Keratinocyte (primary cell): ENCODE data around the gene EXOC4. TPM values are rescaled to one million over a fixed set of nuclear protein-coding genes. Genes with fewer than 3 reads are reported as not detected.
A peak's percentile ranks its signal among the peaks of the same experiment; 100 is the strongest.

Source experiments
- DNase-seq: peaks from one replicate; pipeline ENCODE4 v3.0.0-alpha.2; 2011; ENCODE audit warnings: low read depth, missing footprints, low spot score
- FAIRE-seq: peaks from 2 replicates; lab custom pipeline; 2011; peaks lifted over from hg19 to GRCh38; lab: Jason Lieb, UNC
- H2AFZ ChIP-seq: 2 replicates; pipeline ENCODE4 v1.6.0; 2012; ENCODE audit warnings: low read length, control low read depth, inconsistent platforms; ENCODE audit not compliant: control insufficient read depth
- H3K27ac ChIP-seq: 2 replicates; pipeline ENCODE4 v1.5.1; 2011; ENCODE audit warnings: low read length; ENCODE audit not compliant: control insufficient read depth, insufficient read depth
- H3K27me3 ChIP-seq: 3 replicates; pipeline ENCODE4 v1.6.0; 2011; ENCODE audit warnings: low read length; ENCODE audit not compliant: control insufficient read depth, insufficient read depth; ENCODE audit errors: extremely low read depth
- H3K36me3 ChIP-seq, 2 experiments: 2 replicates in 1 of 2; 3 replicates in 1 of 2; pipeline ENCODE4 v1.5.1; 2011; ENCODE audit warnings: low read length in 2 of 2, mild to moderate bottlenecking in 1 of 2; ENCODE audit not compliant: control insufficient read depth in 2 of 2, insufficient read depth in 2 of 2; ENCODE audit errors: extremely low read depth in 1 of 2
- H3K4me1 ChIP-seq: 3 replicates; pipeline ENCODE4 v1.5.1; 2011; ENCODE audit warnings: low read length; ENCODE audit not compliant: control insufficient read depth, insufficient read depth; ENCODE audit errors: extremely low read depth
- H3K4me2 ChIP-seq: 3 replicates; pipeline ENCODE4 v1.6.0; 2011; ENCODE audit warnings: low read depth, low read length; ENCODE audit not compliant: control insufficient read depth, insufficient read depth; ENCODE audit errors: extremely low read depth
- H3K4me3 ChIP-seq, 3 experiments: fragments of 200-600 bp in 1 of 3; sonication (generic) in 1 of 3; 2 replicates in 2 of 3; 3 replicates in 1 of 3; pipeline ENCODE4 v1.5.1; 2011 to 2016; ENCODE audit warnings: low read length in 3 of 3, mild to moderate bottlenecking in 3 of 3, control low read depth in 2 of 3, inconsistent platforms in 1 of 3, low read depth in 1 of 3, mixed read lengths in 1 of 3, mixed run types in 1 of 3, moderate library complexity in 1 of 3; ENCODE audit not compliant: control insufficient read depth in 2 of 3, insufficient read depth in 2 of 3; ENCODE audit errors: extremely low read depth in 1 of 3
- H3K79me2 ChIP-seq: 2 replicates; pipeline ENCODE4 v1.6.0; 2012; ENCODE audit warnings: low read length; ENCODE audit not compliant: control insufficient read depth, insufficient read depth
- H3K9ac ChIP-seq: 3 replicates; pipeline ENCODE4 v1.6.0; 2011; ENCODE audit warnings: low read length; ENCODE audit not compliant: control insufficient read depth, insufficient read depth; ENCODE audit errors: extremely low read depth
- H3K9me1 ChIP-seq: 3 replicates; pipeline ENCODE4 v1.6.0; 2011; ENCODE audit warnings: low read length; ENCODE audit not compliant: control insufficient read depth, insufficient read depth; ENCODE audit errors: extremely low read depth
- H3K9me3 ChIP-seq: 2 replicates; pipeline ENCODE4 v1.5.1; 2012; ENCODE audit warnings: low read depth, low read length; ENCODE audit not compliant: control insufficient read depth
- H4K20me1 ChIP-seq: 3 replicates; pipeline ENCODE4 v1.6.0; 2011; ENCODE audit warnings: low read length; ENCODE audit not compliant: control insufficient read depth, insufficient read depth; ENCODE audit errors: extremely low read depth
- CTCF ChIP-seq, 3 experiments: IDR thresholded peaks in 1 of 3; conservative IDR thresholded peaks in 1 of 3; optimal IDR thresholded peaks in 1 of 3; 2 replicates in 2 of 3; 3 replicates in 1 of 3; pipeline versions ENCODE3 to v1.5.1; 2011; ENCODE audit warnings: low read length in 3 of 3, mild to moderate bottlenecking in 3 of 3, moderate library complexity in 2 of 3, control low read depth in 1 of 3, inconsistent platforms in 1 of 3; ENCODE audit not compliant: insufficient read depth in 2 of 3; ENCODE audit errors: extremely low read depth in 1 of 3
- EZH2 ChIP-seq: IDR thresholded peaks from one replicate; pipeline ENCODE4 v1.6.1; 2012; ENCODE audit warnings: inconsistent platforms, mild to moderate bottlenecking, low read length, moderate library complexity
- dilution Hi-C: fragments of 300-500 bp; cut with MboI; formaldehyde crosslinking; loops from one replicate; pipeline ENCODE4 v1.7.0; 2020; ENCODE audit warnings: low sequenced_read_pairs; ENCODE audit not compliant: extremely low pct_ligation_motif_present
- polyA plus RNA-seq, 5 experiments: library from polyadenylated mRNA; depleted of rRNA in 3 of 5; stranded (reverse) in 3 of 5; stranded (forward) in 1 of 5; unstranded in 1 of 5; fragments of >200 nt; gene quantifications; 1 replicate in 1 of 5; 2 replicates in 3 of 5; 3 replicates in 1 of 5; pipeline versions ENCODE4 v1.2.1 to v1.2.3, GENCODE V29; 2011 to 2012; ENCODE audit warnings: missing spikeins in 2 of 5, low read depth in 1 of 5, low replicate concordance in 1 of 5

Gene EXOC4
- polyA plus RNA-seq, 1 donor (not counting 4 experiments of a cell fraction or from before 2014, with no cell fraction given), result 52.6 TPM

GRCh38 chr7:134030460-134030865 is 777.6 kb downstream of the EXOC4 start:
- Histone ChIP-seq H4K20me1 (no peaks in the 10 kb centered on the region), H3K4me3 (no peak overlapping the region), H2AFZ (no peak overlapping the region), H3K9ac (no peak overlapping the region), H3K27ac (no peak overlapping the region), H3K4me2 (no peak overlapping the region), H3K27me3 (no peaks in the 10 kb centered on the region), H3K9me1 (no peaks in the 10 kb centered on the region), H3K4me1 (no peaks in the 10 kb centered on the region), H3K36me3 (no peaks in the 10 kb centered on the region), H3K9me3 (no peaks in the 10 kb centered on the region), H3K79me2 (no peaks in the 10 kb centered on the region)
- DNase-seq (no peak), FAIRE-seq (no peak)
- dilution Hi-C loops, result no loop called here
- no peak for TF ChIP-seq CTCF (optimal IDR thresholded peaks at IDR 0.05 in 1 of 3, IDR thresholded peaks at IDR 0.05 in 1 of 3, conservative IDR thresholded peaks at IDR 0.05 in 1 of 3; ENCODE audit: extremely low read depth in 1 of 3, insufficient read depth in 2 of 3, low read length in 3 of 3)
- no peak for TF ChIP-seq EZH2

DNA sequence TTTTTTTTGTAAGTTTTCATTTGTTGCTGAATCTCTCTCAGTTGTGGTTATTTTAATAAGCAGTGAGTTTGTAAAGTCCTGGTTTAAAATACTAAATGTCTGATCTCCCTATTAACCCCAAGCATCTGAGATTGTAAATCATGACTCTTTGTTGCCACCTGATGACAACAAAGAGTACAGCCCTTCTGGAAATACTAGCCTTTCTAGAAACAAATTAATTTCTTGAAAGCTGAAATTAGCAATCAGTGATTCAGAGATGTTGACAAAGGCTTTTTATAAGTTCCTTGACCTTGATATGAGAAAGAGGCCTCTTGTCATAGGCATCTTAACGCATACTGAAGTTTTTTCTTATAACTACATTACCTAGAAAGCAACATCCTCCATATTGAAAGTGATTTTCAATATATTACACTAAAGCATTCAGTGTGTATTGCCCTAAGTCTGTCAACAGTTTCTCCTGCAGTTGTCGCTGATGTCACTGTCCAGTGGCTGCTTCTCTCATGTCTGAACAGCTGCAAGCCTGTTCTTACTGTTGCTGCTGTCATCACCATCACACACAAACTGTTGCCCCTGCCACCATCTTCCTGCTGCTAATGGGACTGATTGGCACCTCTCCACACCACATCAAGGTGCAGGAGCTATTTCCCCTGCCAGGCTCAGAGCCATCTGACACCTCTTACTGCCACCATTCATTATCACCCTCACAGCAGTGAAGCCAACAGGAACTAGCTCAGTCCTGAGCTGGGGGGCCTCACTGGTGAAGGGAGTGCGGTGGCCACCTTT is 779.1 kb downstream of the EXOC4 start:
- Histone ChIP-seq H3K9me3 (no peaks in the 10 kb centered on the region), H3K9ac (no peak overlapping the region), H3K4me2 (no peak overlapping the region), H3K9me1 (no peaks in the 10 kb centered on the region), H3K27me3 (no peaks in the 10 kb centered on the region), H2AFZ (no peak overlapping the region), H3K4me1 (no peaks in the 10 kb centered on the region), H4K20me1 (no peaks in the 10 kb centered on the region), H3K4me3 (no peak overlapping the region), H3K79me2 (no peaks in the 10 kb centered on the region), H3K27ac (no peak overlapping the region), H3K36me3 (no peaks in the 10 kb centered on the region)
- TF ChIP-seq CTCF (optimal IDR thresholded peaks at IDR 0.05 in 1 of 3, IDR thresholded peaks at IDR 0.05 in 1 of 3, conservative IDR thresholded peaks at IDR 0.05 in 1 of 3; ENCODE audit: extremely low read depth in 1 of 3, insufficient read depth in 2 of 3, low read length in 3 of 3), result peak in 1 of 3 experiments; percentile 18
- TF ChIP-seq EZH2, result no peak
- FAIRE-seq (no peak), DNase-seq (no peak)
- dilution Hi-C loops, result no loop called here
